ENCODE data around the gene CALCOCO2.

GRCh38 chr17:48907713-48908046 lies 76.8 kb downstream of the CALCOCO2 start:
- TF ChIP-seq CTCF (conservative IDR thresholded peaks at IDR 0.05; ENCODE audit: low read length) (no peak), EZH2phosphoT487 (IDR thresholded peaks at IDR 0.05; ENCODE audit: borderline replicate concordance, low read depth, low read length) (no peak)

All from OCI-LY7 (cell line).